MG63 (cell line): ENCODE results near the gene ART3. TPM values are rescaled to one million over a fixed set of nuclear protein-coding genes. Genes with fewer than 3 reads are reported as not detected.

Source experiments
- DNase-seq: peaks from one replicate; pipeline ENCODE4 v3.0.0-alpha.2; 2020
- H3K27me3 ChIP-seq: fragments of 250-450 bp; sonication (Bioruptor Pico); 2 replicates; pipeline ENCODE4 v1.5.1; 2020; ENCODE audit warnings: mild to moderate bottlenecking, moderate library complexity
- H3K36me3 ChIP-seq: fragments of 250-450 bp; sonication (Bioruptor Pico); 2 replicates; pipeline ENCODE4 v1.5.1; 2020; ENCODE audit warnings: mild to moderate bottlenecking, moderate library complexity
- H3K4me3 ChIP-seq: fragments of 250-450 bp; sonication (Bioruptor Pico); 2 replicates; pipeline ENCODE4 v1.5.1; 2020; ENCODE audit warnings: mild to moderate bottlenecking, moderate library complexity
- H3K9me3 ChIP-seq: fragments of 250-450 bp; sonication (Bioruptor Pico); 2 replicates; pipeline ENCODE4 v1.5.1; 2020; ENCODE audit warnings: mild to moderate bottlenecking, moderate library complexity
- total RNA-seq: library from RNA; depleted of rRNA; stranded (reverse); fragments of >200 nt; shearing (Covaris generic); gene quantifications from 2 replicates; pipeline ENCODE4 v1.2.3, GENCODE V29; 2014; ENCODE audit warnings: low replicate concordance

ART3 gene
- total RNA-seq, 1 experiment from 2014 or later: not detected

DNA sequence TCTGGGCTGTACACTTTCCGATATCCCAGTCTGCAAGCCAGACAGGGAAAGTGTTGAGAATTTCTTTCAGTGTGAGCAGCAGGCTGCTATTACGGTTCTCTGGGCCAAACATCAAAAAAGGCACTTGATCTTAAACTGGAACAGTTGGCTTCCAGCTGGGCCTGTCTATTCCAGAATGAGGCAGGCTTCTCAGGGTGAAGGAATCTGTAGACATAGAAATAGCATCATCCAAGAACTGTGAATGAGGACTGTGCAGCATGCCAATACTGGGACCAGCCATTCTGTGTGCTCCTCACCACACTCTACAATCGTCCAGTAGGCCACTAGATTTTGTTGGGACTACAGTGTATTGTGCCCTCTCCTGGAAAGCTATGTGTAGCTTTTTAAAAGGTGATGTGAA lies 31.1 kb downstream of the ART3 start:
- Histone ChIP-seq H3K27me3 (no peaks in the 10 kb centered on the region), H3K36me3 (no peaks in the 10 kb centered on the region), H3K9me3 (no peaks in the 10 kb centered on the region), H3K4me3 (no peak overlapping the region)
- no peak for DNase-seq

DNA sequence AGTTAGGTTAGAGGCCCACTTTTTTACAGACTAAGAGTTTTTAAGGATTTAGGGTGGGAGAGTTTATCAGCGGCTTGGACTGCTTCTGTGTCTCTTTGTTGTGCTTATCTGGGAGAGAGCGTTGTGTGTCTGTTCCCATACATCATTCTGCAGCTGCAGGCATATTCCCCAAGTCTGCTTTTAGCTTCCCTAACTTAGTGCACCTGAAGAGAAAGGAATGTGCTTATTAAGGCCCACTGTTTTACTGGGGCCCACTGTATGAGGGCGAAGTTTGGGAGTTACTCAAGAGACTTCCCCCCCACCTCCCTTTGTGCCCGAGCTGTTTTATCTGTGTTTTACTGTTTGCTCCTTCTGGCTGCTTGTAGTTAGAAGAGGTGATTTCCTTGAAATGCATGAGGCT lies 31.9 kb downstream of the ART3 start:
- Histone ChIP-seq H3K4me3 (no peak overlapping the region), H3K9me3 (no peaks in the 10 kb centered on the region), H3K36me3 (no peaks in the 10 kb centered on the region), H3K27me3 (no peaks in the 10 kb centered on the region)
- no peak for DNase-seq

DNA sequence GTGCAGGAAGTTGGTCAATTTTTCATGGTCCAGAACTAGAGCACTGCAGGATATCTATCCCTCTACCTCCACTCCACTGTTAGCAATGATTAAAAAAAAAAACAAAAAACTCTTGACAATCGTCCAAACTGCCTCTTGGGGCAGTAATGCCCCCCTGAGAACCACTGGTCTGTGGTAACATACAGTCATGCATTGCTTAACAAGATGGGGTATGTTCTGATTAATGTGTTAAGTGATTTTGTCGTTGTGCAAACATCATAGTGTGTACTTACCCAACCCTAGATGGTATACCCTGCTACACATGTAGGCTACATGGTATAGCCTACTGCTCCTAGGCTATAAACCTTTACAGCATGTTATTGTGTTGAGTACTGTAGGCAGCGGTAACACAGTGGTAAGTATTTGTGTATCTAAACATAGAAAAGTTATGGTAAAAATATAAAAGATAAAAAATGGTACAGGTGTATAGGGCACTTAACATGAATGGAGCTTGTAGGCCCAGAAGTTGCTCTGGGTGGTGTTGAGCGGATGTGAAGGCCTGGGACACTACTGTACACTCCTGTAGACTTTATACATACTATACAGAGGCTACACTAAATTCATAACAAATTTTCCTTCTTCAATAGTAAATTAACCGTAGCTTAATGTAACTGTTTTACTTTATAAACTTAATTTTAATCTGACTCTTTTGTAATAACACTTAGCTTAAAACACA lies 34.1 kb downstream of the ART3 start:
- no peaks in the 10 kb centered on the region for H3K9me3 ChIP-seq
- no peaks in the 10 kb centered on the region; the same call in 1 of the 2 replicates for H3K36me3 ChIP-seq
- H3K4me3 ChIP-seq: no peak overlapping the region
- no peaks in the 10 kb centered on the region for H3K27me3 ChIP-seq
- no peak for DNase-seq

DNA sequence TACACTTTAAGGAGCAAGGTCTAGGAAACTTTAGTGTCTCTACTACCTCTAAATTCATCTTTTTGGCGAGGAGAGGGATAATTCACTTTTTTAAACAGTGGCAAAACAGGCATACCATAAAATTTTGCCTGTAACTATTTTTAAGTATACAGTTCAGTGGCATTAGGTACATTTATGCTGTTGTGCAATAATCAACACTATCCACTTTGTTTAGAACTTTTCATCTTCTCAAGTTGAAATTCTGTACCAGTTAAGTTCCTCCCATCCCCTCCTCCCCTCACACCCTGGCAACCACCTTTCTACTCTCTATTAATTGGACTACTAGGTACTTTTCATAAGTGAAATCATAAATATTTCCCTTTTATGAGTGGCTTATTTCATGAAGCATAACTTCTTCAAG lies 42.3 kb downstream of the ART3 start:
- Histone ChIP-seq H3K4me3 (no peak overlapping the region), H3K36me3 (peaks cover 27% of the 10 kb centered on the region), H3K27me3 (no peaks in the 10 kb centered on the region), H3K9me3 (no peaks in the 10 kb centered on the region)
- no peak for DNase-seq

DNA sequence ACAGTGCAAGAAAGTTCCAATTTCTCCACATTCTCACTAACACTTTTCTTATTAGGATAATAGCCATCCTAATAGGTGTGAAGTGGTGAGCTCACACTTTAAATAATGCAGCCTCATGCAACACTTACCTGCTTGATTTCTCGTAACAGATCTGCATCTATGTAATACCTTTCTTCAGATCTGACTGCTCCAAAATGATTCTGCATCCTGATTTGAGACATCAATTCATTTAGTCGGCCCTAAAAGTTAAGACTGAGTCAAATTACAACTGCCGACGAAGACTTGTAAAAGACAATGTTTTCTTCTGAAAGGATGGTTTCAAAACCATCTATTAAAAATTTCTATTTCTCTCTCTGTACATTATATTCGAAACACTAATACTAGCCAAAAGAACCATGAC lies 43.0 kb downstream of the ART3 start:
- H3K36me3 ChIP-seq: peaks cover 34% of the 10 kb centered on the region
- no peaks in the 10 kb centered on the region for H3K9me3 ChIP-seq
- H3K27me3 ChIP-seq: no peaks in the 10 kb centered on the region
- H3K4me3 ChIP-seq: no peak overlapping the region
- DNase-seq: no peak

DNA sequence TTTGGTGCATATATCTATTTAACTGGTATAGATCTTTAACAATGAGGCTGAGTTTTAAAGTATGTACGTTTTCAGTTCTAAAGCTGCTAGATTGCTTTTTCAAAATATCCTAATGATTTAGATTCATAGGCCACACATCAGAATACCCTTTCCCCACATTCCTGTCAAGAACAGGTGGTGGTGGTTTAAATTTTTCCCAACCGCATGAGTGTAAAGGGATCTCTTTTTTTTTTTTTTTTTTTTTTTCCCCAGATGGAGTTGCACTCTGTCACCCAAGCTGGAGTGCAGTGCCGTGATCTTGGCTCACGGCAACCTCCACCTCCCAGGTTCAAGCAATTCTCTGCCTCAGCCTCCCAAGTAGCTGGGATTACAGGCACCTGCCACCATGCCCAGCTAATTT lies 45.7 kb downstream of the ART3 start:
- no peak for DNase-seq
- Histone ChIP-seq H3K36me3 (peaks cover 43% of the 10 kb centered on the region), H3K9me3 (no peaks in the 10 kb centered on the region), H3K4me3 (no peak overlapping the region), H3K27me3 (no peaks in the 10 kb centered on the region)

DNA sequence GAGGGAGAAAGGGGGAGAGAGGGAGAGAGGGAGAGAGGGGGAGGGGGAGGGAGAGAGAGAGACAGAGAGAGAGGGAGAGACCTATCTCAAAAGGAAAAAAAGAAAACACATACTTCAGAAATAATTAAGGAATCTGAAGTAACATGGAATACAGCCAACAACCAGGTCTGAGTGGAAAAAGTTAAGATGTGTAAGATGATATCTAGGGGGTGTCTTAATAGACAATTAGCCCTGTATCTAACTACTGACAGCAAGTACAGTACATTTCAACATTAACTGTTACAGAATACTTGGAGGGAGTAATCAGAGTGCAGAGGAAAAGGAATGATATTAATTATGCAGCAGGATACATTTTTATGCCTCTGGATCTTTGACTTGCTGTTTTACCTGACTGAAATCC lies 51.3 kb downstream of the ART3 start:
- H3K36me3 ChIP-seq: peaks cover 31% of the 10 kb centered on the region
- no peak for DNase-seq
- no peaks in the 10 kb centered on the region for H3K9me3 ChIP-seq
- no peaks in the 10 kb centered on the region for H3K27me3 ChIP-seq
- no peak overlapping the region for H3K4me3 ChIP-seq

DNA sequence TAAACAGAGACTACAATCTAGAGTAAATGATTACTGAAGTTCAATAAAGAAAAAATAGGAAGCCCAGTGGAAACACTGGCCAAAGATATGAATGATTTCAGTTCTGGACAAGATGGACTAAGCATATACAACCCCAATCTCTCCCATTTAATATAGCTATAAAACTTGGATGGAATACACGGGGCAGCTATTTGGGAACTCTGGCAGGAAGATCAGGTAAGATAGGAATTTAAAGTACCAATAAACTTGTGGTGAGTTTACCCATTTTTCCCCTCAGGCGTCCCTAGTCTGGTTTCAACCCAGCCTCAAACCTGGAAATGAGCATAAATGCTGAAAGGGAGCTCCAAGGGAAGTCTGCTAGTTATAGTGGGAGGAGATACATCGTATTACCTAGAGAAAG lies 53.2 kb downstream of the ART3 start:
- no peaks in the 10 kb centered on the region for H3K27me3 ChIP-seq
- H3K9me3 ChIP-seq: no peaks in the 10 kb centered on the region
- H3K4me3 ChIP-seq: no peak overlapping the region
- DNase-seq: no peak
- peaks cover 25% of the 10 kb centered on the region for H3K36me3 ChIP-seq

DNA sequence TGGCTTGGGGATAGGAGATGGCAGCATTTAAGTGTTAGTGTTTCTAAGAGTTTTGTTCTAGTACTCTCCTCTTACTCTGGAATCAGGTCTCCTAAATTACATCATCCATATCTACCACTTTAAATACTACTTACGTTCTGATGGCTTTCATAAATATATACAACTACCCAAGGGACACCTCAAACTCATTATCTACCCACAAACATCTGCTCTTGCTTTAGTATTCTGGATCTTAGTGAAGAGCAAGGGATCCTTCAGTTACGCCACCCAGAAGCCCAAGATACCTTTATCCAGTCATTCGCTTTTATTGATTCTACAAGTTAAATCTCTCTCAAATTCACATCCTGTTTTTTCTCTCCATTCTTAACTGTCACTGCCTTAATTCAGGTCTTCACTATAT lies 66.7 kb downstream of the ART3 start:
- Histone ChIP-seq H3K4me3 (no peak overlapping the region), H3K27me3 (no peaks in the 10 kb centered on the region), H3K36me3 (peaks cover 27% of the 10 kb centered on the region), H3K9me3 (no peaks in the 10 kb centered on the region)
- no peak for DNase-seq

DNA sequence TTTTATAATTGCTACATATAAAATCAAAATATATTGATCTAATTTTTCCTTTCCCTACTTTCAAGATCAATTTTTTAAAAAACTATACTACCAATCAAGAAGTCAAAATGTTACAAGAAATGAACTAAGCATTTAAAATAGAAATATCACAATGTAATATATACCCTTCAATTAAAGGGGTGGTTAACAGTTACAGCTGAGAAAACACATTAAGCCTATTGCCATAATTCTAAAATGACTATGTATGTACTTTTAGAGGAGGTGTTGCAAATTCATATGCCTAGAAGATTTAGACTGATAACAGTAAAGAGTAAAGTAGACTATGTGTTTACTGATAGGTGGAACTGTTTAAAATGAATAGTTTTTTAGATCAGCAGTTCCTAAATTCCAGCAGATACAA lies 70.0 kb downstream of the ART3 start:
- H3K27me3 ChIP-seq: no peaks in the 10 kb centered on the region
- H3K9me3 ChIP-seq: no peaks in the 10 kb centered on the region
- H3K4me3 ChIP-seq: no peak overlapping the region
- H3K36me3 ChIP-seq: peaks cover 24% of the 10 kb centered on the region
- no peak for DNase-seq

DNA sequence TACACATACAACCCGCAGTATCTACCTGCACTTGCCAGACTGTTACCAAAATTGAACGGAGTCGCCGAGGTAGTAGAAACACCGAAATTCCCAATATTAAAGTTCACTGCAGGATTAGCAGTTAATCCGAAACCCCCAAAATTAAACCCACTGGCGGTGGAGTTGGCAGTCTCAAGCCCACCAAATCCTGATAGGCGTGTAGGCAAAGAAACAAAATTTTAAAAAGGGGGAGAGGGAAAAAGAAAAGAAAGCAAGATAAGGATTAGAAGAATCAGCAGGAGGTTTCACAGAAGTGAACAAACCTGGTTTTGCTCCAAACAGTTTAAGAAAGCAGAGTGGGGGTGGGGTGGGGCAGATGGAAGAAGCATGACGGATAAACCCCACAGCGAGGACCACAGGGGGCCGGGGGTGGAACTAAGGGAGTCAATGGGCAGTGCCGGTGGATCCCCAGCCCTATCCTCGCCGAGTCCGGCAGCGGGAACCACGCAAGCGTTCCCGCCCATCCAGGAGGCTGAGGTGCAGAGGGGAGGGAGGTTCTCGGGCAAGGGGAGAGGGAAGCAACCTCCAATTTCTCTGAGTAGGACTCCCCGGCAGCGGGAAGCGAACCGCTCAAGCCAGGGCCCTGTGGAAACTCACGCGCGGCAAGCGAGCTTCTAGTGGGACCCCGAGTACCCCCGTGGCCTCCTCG lies 73.1 kb downstream of the ART3 start:
- Histone ChIP-seq H3K9me3 (no peaks in the 10 kb centered on the region), H3K36me3 (peaks cover 12% of the 10 kb centered on the region), H3K4me3 (peak overlapping the region; percentile 98), H3K27me3 (no peaks in the 10 kb centered on the region)
- DNase-seq: peak; percentile 91

DNA sequence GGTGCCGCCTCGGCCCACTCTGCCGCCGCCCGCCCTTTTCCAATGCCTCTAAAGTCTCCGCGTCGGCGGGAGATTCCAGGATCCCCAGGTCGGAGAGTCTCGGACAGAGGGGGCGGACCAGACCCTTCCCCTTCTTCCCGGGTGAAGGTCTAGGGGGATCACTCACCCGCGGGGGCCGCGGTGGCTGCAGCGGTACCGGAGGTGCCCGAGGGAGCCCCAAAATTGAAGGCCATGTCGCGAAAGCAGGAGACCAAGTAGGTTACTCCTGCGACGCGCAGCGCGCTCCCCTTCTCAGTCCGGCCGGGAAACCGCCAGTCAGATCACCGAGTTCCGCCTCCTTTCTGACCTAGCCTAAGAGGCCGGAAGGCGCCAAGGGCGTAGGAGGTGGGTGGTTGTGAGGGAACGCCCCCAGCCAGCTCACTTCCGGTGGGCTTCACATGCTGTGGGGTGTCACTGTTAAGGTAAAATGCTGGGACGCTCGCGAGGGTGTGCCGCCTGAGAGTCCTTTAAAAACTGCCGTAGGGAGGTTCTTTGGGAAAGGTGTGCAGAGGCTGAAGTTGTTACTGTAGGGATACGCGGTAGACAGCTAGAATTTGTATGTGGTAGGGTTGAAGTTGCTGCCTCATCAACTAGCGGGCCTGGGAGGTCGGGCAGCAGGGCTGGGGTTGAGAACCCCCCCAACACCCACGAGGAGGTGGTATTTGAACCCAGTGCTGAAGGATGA lies 73.8 kb downstream of the ART3 start, which contains the start of gene NUP54:
TSS of gene NUP54 (minus strand) at position 256 of the 724 bp plus-strand sequence. CDS start at position 233, 23 bp downstream.
- Histone ChIP-seq H3K4me3 (peak within 1 kb of the TSS; percentile 98), H3K27me3 (no peaks in the 10 kb centered on the region), H3K36me3 (peaks cover 11% of the 10 kb centered on the region), H3K9me3 (no peaks in the 10 kb centered on the region)
- peak; percentile 89 for DNase-seq

DNA sequence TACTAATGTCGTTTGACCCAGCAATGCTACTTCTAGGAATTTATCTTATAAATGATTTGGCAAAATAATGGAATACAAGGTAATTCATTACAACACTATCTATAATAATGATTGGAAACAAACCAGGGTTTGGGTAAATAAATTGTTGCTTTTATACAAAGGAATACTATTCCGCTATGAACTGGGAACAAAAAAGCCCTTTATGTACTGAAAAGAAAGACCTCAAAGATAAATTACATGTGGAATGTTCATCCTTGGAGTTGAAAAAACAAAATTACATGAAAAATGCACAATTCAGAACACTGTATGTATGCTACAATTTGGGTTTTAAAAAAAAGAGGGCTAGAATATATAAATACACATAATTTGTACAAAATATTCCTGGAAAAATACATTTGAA lies 78.8 kb downstream of the ART3 start:
- no peak overlapping the region for H3K4me3 ChIP-seq
- H3K9me3 ChIP-seq: no peaks in the 10 kb centered on the region
- H3K27me3 ChIP-seq: no peaks in the 10 kb centered on the region
- DNase-seq: no peak
- no peaks in the 10 kb centered on the region for H3K36me3 ChIP-seq

DNA sequence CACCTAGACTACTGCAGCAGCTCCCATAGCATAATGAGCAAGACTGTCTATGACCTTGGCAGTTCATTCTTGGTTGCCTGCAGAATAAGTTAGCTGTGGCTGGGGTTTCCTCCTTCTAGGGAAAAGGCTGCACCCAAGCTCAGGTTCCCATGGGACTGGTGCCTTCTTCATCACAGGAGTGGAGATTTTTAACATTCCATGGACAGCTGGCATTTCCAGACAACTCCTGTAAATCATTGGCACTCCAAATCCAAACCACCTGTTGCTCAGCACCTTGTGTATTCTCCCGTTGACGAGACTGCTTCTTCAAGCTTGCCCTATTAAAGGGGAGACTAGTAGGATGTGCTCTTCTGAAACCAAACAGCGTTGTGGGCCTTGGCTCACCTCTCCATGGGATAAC lies 81.5 kb downstream of the ART3 start:
- DNase-seq: no peak
- H3K4me3 ChIP-seq: no peak overlapping the region
- H3K27me3 ChIP-seq: no peaks in the 10 kb centered on the region
- no peaks in the 10 kb centered on the region for H3K36me3 ChIP-seq
- no peaks in the 10 kb centered on the region for H3K9me3 ChIP-seq

DNA sequence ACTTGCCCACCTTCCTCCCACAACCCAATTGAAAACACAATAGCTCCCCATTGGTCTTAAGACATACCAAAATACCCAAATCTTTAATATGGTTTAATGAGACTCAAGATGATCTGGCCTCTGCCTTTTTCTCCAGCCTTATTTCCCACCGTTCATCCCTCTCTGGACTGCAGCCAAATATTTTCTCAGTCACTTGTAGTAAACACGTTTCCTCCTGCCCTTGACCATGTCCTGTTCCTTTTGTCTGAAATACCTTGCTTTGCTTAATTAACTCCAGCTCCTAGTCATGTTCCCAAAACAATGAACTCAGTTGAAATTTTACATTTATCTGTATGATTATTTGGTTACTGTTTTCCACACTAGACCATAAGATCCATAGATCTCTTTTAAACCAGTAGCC lies 82.1 kb downstream of the ART3 start:
- H3K36me3 ChIP-seq: no peaks in the 10 kb centered on the region; the same call in 1 of the 2 replicates
- DNase-seq: no peak

DNA sequence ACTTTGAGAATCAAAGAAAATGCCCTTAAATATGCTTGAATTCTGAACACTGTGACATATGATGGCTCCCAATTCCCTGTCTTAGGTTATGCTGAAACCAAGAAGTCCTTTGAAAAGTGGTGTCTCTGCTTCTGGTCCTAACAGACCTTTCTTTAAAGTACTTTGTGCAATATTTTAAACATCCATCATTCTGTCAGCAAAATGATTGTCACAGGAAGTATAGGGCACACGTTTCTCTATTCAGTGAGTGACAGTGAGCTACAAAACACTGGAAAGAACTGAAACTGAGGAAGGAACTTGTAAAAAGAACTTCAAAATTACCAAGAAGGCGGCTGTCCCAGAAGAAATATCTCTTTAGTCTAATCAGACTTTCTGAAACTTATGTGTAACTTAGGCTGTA lies 85.8 kb downstream of the ART3 start:
- H3K27me3 ChIP-seq: no peaks in the 10 kb centered on the region
- DNase-seq: no peak
- no peaks in the 10 kb centered on the region for H3K9me3 ChIP-seq
- peaks cover 3% of the 10 kb centered on the region for H3K36me3 ChIP-seq
- no peak overlapping the region for H3K4me3 ChIP-seq

More for the DNA sequence above, 82.1 kb downstream of the ART3 start:
- H3K4me3 ChIP-seq: no peak overlapping the region
- no peaks in the 10 kb centered on the region for H3K9me3 ChIP-seq
- no peaks in the 10 kb centered on the region for H3K27me3 ChIP-seq
